SK-N-SH treated with all-trans-retinoic acid at 6 μM for 48 hours (cell line): ENCODE results near the gene PPP1R13B.

ENCODE experiments used
- ARNTL ChIP-seq: fragments of 450-650 bp; formaldehyde crosslinking; IDR thresholded peaks from 2 replicates; pipeline ENCODE4 v1.5.0; 2020; ENCODE audit warnings: low read depth, mild to moderate bottlenecking, moderate library complexity, borderline replicate concordance
- BACH2 ChIP-seq: fragments of 250-450 bp; sonication (Bioruptor Pico); IDR thresholded peaks from 2 replicates; pipeline ENCODE4 v1.9.0; 2021; ENCODE audit warnings: mild to moderate bottlenecking, borderline replicate concordance
- OSR1 ChIP-seq: fragments of 250-450 bp; sonication (Bioruptor Pico); IDR thresholded peaks from 2 replicates; pipeline ENCODE4 v1.8.0; 2022; ENCODE audit warnings: moderate library complexity, mild to moderate bottlenecking, inconsistent platforms
- PATZ1 ChIP-seq: fragments of 250-450 bp; sonication (Bioruptor Pico); IDR thresholded peaks from 2 replicates; pipeline ENCODE4 v1.8.0; 2020; ENCODE audit warnings: mild to moderate bottlenecking, moderate library complexity, borderline replicate concordance
- ZNF70 ChIP-seq: fragments of 450-650 bp; formaldehyde crosslinking; IDR thresholded peaks from 2 replicates; pipeline ENCODE4 v1.5.0; 2020; ENCODE audit warnings: mild to moderate bottlenecking, moderate library complexity
- TF ChIP-seq, protein P1 (sequence below): fragments of 250-450 bp; sonication (Bioruptor Pico); IDR thresholded peaks from 2 replicates; pipeline ENCODE4 v1.5.1; 2020; ENCODE audit warnings: low read depth, mild to moderate bottlenecking, moderate library complexity

DNA sequence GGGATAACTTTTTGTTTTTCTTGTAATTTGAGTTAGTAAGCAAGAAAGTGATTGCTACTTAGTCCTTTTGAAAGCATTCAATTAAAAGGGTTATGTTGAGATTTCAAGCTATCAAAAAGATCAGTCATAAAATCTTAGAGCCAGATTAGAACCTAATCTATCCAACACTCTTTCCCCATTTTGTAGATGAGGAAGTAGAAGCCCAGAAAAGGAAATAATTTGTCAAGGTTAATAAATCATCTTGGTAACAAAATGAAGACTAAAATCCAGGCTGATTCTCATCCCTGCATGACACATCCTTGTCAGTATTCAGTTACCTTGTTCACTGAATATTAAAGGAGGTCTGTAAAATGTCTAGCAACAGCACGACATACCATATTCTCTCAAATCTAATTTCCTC lies 26.5 kb downstream of the PPP1R13B start:
- no peak for TF ChIP-seq OSR1 (CRISPR knock-in tag)
- no peak for TF ChIP-seq PATZ1 (CRISPR knock-in tag)
- no peak for TF ChIP-seq ARNTL
- TF ChIP-seq, protein P1, sequence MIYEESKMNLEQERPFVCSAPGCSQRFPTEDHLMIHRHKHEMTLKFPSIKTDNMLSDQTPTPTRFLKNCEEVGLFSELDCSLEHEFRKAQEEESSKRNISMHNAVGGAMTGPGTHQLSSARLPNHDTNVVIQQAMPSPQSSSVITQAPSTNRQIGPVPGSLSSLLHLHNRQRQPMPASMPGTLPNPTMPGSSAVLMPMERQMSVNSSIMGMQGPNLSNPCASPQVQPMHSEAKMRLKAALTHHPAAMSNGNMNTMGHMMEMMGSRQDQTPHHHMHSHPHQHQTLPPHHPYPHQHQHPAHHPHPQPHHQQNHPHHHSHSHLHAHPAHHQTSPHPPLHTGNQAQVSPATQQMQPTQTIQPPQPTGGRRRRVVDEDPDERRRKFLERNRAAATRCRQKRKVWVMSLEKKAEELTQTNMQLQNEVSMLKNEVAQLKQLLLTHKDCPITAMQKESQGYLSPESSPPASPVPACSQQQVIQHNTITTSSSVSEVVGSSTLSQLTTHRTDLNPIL (CRISPR knock-in tag) = no peak
- peak; percentile 75; the same call in 1 of the 2 replicates for TF ChIP-seq ZNF70 (CRISPR knock-in tag)
- TF ChIP-seq BACH2 (CRISPR knock-in tag) = no peak
